ENCODE data around the gene MCC.

MCC gene

GRCh38 chr5:113232667-113233066 is 255.6 kb downstream of the MCC start:
- H3K9ac ChIP-seq (ENCODE audit: low read length): no peak overlapping the region
- no peaks in the 10 kb centered on the region for H3K9me2 ChIP-seq (replicated peaks; ENCODE audit: insufficient read depth, low read length)
- no peaks in the 10 kb centered on the region; the same call in 1 of the 2 replicates for H3F3A ChIP-seq (ENCODE audit: insufficient read depth, low read length)
- no peaks in the 10 kb centered on the region for H3K27me3 ChIP-seq (replicated peaks; ENCODE audit: insufficient read depth, low read length)
- H3K4me2 ChIP-seq (ENCODE audit: low read depth, low read length): no peak overlapping the region
- no peaks in the 10 kb centered on the region for H3K36me3 ChIP-seq (replicated peaks; ENCODE audit: insufficient read depth, low read length)
- no peaks in the 10 kb centered on the region for H3K9me3 ChIP-seq (replicated peaks; ENCODE audit: insufficient read depth, low read length)
- H2AFZ ChIP-seq (ENCODE audit: low read length): no peak overlapping the region
- TF ChIP-seq CTCF (IDR thresholded peaks at IDR 0.05; ENCODE audit: low read length) (no peak), EZH2 (optimal IDR thresholded peaks at IDR 0.05; ENCODE audit: low read depth, low read length) (no peak), EZH2phosphoT487 (IDR thresholded peaks at IDR 0.05; ENCODE audit: low read length) (no peak)
- no peak overlapping the region for H3K27ac ChIP-seq (ENCODE audit: low read length)
- peaks cover 20% of the 10 kb centered on the region for H3K4me1 ChIP-seq (ENCODE audit: low read length)
- no peak for DNase-seq
- no peak overlapping the region for H3K4me3 ChIP-seq (ENCODE audit: low read length)
- H4K20me1 ChIP-seq (ENCODE audit: insufficient read depth, low read length): no peaks in the 10 kb centered on the region; the same call in 1 of the 2 replicates
- H3K79me2 ChIP-seq (ENCODE audit: low read length): peaks cover 98% of the 10 kb centered on the region

- Histone ChIP-seq H3K4me3 (ENCODE audit: low read length) (no peak overlapping the region), H3F3A (ENCODE audit: insufficient read depth, low read length) (no peaks in the 10 kb centered on the region; the same call in 1 of the 2 replicates), H3K27ac (ENCODE audit: low read length) (no peak overlapping the region), H3K27me3 (replicated peaks; ENCODE audit: insufficient read depth, low read length) (no peaks in the 10 kb centered on the region), H3K9ac (ENCODE audit: low read length) (no peak overlapping the region), H3K9me2 (replicated peaks; ENCODE audit: insufficient read depth, low read length) (no peaks in the 10 kb centered on the region), H3K79me2 (ENCODE audit: low read length) (peaks cover 98% of the 10 kb centered on the region), H3K4me1 (ENCODE audit: low read length) (peaks cover 20% of the 10 kb centered on the region), H2AFZ (ENCODE audit: low read length) (no peak overlapping the region), H3K4me2 (ENCODE audit: low read depth, low read length) (no peak overlapping the region), H3K36me3 (replicated peaks; ENCODE audit: insufficient read depth, low read length) (no peaks in the 10 kb centered on the region), H3K9me3 (replicated peaks; ENCODE audit: insufficient read depth, low read length) (no peaks in the 10 kb centered on the region), H4K20me1 (ENCODE audit: insufficient read depth, low read length) (no peaks in the 10 kb centered on the region; the same call in 1 of the 2 replicates)
- no peak for DNase-seq
- TF ChIP-seq EZH2phosphoT487 (IDR thresholded peaks at IDR 0.05; ENCODE audit: low read length) (no peak), EZH2 (optimal IDR thresholded peaks at IDR 0.05; ENCODE audit: low read depth, low read length) (no peak), CTCF (IDR thresholded peaks at IDR 0.05; ENCODE audit: low read length) (no peak)
Observed at GRCh38 chr5:113232221-113232620, 256.0 kb downstream of the MCC start.

- Histone ChIP-seq H3K4me3 (ENCODE audit: low read length) (no peak overlapping the region), H3K9me2 (replicated peaks; ENCODE audit: insufficient read depth, low read length) (no peaks in the 10 kb centered on the region), H3F3A (ENCODE audit: insufficient read depth, low read length) (no peaks in the 10 kb centered on the region), H3K9me3 (replicated peaks; ENCODE audit: insufficient read depth, low read length) (no peaks in the 10 kb centered on the region), H2AFZ (ENCODE audit: low read length) (no peak overlapping the region), H3K4me2 (ENCODE audit: low read depth, low read length) (no peak overlapping the region), H3K27me3 (replicated peaks; ENCODE audit: insufficient read depth, low read length) (no peaks in the 10 kb centered on the region), H4K20me1 (ENCODE audit: insufficient read depth, low read length) (no peaks in the 10 kb centered on the region; the same call in 1 of the 2 replicates), H3K36me3 (replicated peaks; ENCODE audit: insufficient read depth, low read length) (no peaks in the 10 kb centered on the region), H3K9ac (ENCODE audit: low read length) (no peak overlapping the region), H3K27ac (ENCODE audit: low read length) (no peak overlapping the region), H3K79me2 (ENCODE audit: low read length) (peaks cover 98% of the 10 kb centered on the region), H3K4me1 (ENCODE audit: low read length) (peaks cover 20% of the 10 kb centered on the region)
- TF ChIP-seq CTCF (IDR thresholded peaks at IDR 0.05; ENCODE audit: low read length) (no peak), EZH2phosphoT487 (IDR thresholded peaks at IDR 0.05; ENCODE audit: low read length) (no peak), EZH2 (optimal IDR thresholded peaks at IDR 0.05; ENCODE audit: low read depth, low read length) (no peak)
- DNase-seq: no peak
Observed at GRCh38 chr5:113231653-113232000, 256.6 kb downstream of the MCC start.

All from MM.1S (cell line).